HepG2 (cell line): ENCODE measurements around the gene SNRNP35. TPM values are rescaled to one million over a fixed set of nuclear protein-coding genes. Genes with fewer than 3 reads are reported as not detected.

Source experiments
- EP300 ChIP-seq, 3 experiments: sonication (generic) in 1 of 3; formaldehyde crosslinking in 1 of 3; IDR thresholded peaks; 2 replicates each; pipeline versions ENCODE4 v1.5.1 to v1.6.1; 2011 to 2020; ENCODE audit warnings: low read depth in 2 of 3, low read length in 2 of 3, borderline replicate concordance in 1 of 3, improper control_type of control experiment in 1 of 3, mild to moderate bottlenecking in 1 of 3, missing genetic modification reagents in 1 of 3, moderate library complexity in 1 of 3
- HNF1B ChIP-seq: sonication (generic); formaldehyde crosslinking; IDR thresholded peaks from 2 replicates; pipeline ENCODE4 v1.5.1; 2020; ENCODE audit warnings: mild to moderate bottlenecking, moderate library complexity, missing genetic modification reagents
- KDM4B ChIP-seq: sonication (generic); formaldehyde crosslinking; IDR thresholded peaks from 2 replicates; pipeline ENCODE4 v1.4.0; 2020; ENCODE audit warnings: missing genetic modification reagents
- PATZ1 ChIP-seq: sonication (generic); formaldehyde crosslinking; IDR thresholded peaks from 2 replicates; pipeline ENCODE4 v1.4.0; 2020; ENCODE audit warnings: missing genetic modification reagents
- SMAD9 ChIP-seq: sonication (generic); formaldehyde crosslinking; IDR thresholded peaks from 2 replicates; pipeline ENCODE4 v1.5.1; 2020; ENCODE audit warnings: mild to moderate bottlenecking, missing genetic modification reagents
- SRSF1 ChIP-seq: fragments of 200-400 bp; formaldehyde crosslinking; optimal IDR thresholded peaks from 2 replicates; pipeline ENCODE3; 2017; ENCODE audit warnings: mild to moderate bottlenecking, low read depth, low read length, moderate library complexity
- SRY ChIP-seq: sonication (generic); formaldehyde crosslinking; IDR thresholded peaks from 2 replicates; pipeline ENCODE4 v1.8.0; 2022; ENCODE audit warnings: mild to moderate bottlenecking, missing genetic modification reagents
- TFDP1 ChIP-seq: IDR thresholded peaks from 2 replicates; pipeline ENCODE4 v1.6.1; 2016; ENCODE audit warnings: missing compliant biosample characterization, missing genetic modification reagents, borderline replicate concordance
- ZBTB21 ChIP-seq: sonication (generic); formaldehyde crosslinking; IDR thresholded peaks from 2 replicates; pipeline ENCODE4 v1.4.0; 2020; ENCODE audit warnings: missing genetic modification reagents
- ZNF136 ChIP-seq: sonication (generic); formaldehyde crosslinking; IDR thresholded peaks from 2 replicates; pipeline ENCODE4 v1.8.1; 2022; ENCODE audit warnings: low read depth, mild to moderate bottlenecking, moderate library complexity, missing genetic modification reagents
- ZNF225 ChIP-seq: sonication (generic); formaldehyde crosslinking; IDR thresholded peaks from 2 replicates; pipeline ENCODE4 v1.4.0; 2020; ENCODE audit warnings: mild to moderate bottlenecking, missing genetic modification reagents
- ZNF558 ChIP-seq: sonication (generic); formaldehyde crosslinking; IDR thresholded peaks from 2 replicates; pipeline ENCODE4 v1.9.0; 2022; ENCODE audit warnings: mild to moderate bottlenecking, missing genetic modification reagents, borderline replicate concordance
- ZNF580 ChIP-seq: IDR thresholded peaks from 2 replicates; pipeline ENCODE4 v1.6.1; 2016; ENCODE audit warnings: low read depth, borderline replicate concordance
- ZNF703 ChIP-seq: sonication (generic); formaldehyde crosslinking; IDR thresholded peaks from 2 replicates; pipeline ENCODE4 v1.5.1; 2020; ENCODE audit warnings: missing genetic modification reagents, mild to moderate bottlenecking, moderate library complexity, borderline replicate concordance
- ZNF772 ChIP-seq: sonication (generic); formaldehyde crosslinking; IDR thresholded peaks from 2 replicates; pipeline ENCODE4 v1.5.0; 2020; ENCODE audit warnings: mild to moderate bottlenecking, missing genetic modification reagents
- ZSCAN9 ChIP-seq: IDR thresholded peaks from 2 replicates; pipeline ENCODE4 v1.6.1; 2016; ENCODE audit warnings: borderline replicate concordance
- ZXDC ChIP-seq: sonication (generic); formaldehyde crosslinking; IDR thresholded peaks from 2 replicates; pipeline ENCODE4 v1.5.0; 2020; ENCODE audit warnings: mild to moderate bottlenecking, missing genetic modification reagents
- polyA plus RNA-seq, 8 experiments: library from polyadenylated mRNA; depleted of rRNA in 3 of 8; stranded (reverse) in 7 of 8; unstranded in 1 of 8; fragments of >200 nt; fragmentation: Illumina TruSeq in 4 of 8; extraction: Trizol in 4 of 8; gene quantifications; 2 replicates each; pipeline versions ENCODE4 v1.2.1 to v1.2.3, GENCODE V29; 2011 to 2016; ENCODE audit warnings: low read depth in 4 of 8, missing spikeins in 1 of 8, mixed read lengths in 1 of 8; ENCODE audit not compliant: insufficient read depth in 1 of 8
- total RNA-seq, 5 experiments: library from RNA; depleted of rRNA; stranded (reverse); fragments of >200 nt; fragmentation: Illumina TruSeq; extraction: Trizol; gene quantifications; 2 replicates each; pipeline ENCODE4 v1.2.3, GENCODE V29; 2016; ENCODE audit warnings: low read depth in 1 of 5

Gene SNRNP35
- total and polyA plus RNA-seq, 2 of the 13 experiments (the other 11 are each of a cell fraction or from before 2014, with no cell fraction given): 11.3 to 22.6 TPM

GRCh38 chr12:123457980-123458779 is at the start of gene SNRNP35 (continued):
- TF ChIP-seq EP300 (IDR thresholded peaks at IDR 0.05; ENCODE audit: low read depth in 2 of 2, low read length in 2 of 2): peak in 1 of 2 experiments; percentile 71; a peak in 2 of 4 replicates
- no peak for TF ChIP-seq EP300 (CRISPR knock-in tag; IDR thresholded peaks at IDR 0.05; ENCODE audit: borderline replicate concordance)
- TF ChIP-seq TFDP1 (CRISPR knock-in tag): peak; percentile 76; the same call in 1 of the 2 replicates
- TF ChIP-seq ZNF136: 0 out of 2 replicates have a peak, but pooled peaks have one; percentile 23
- peak; percentile 58 for TF ChIP-seq SRY (CRISPR knock-in tag)
- TF ChIP-seq ZSCAN9 (CRISPR knock-in tag): peak; percentile 68; the same call in 1 of the 2 replicates
- no peak for TF ChIP-seq ZBTB21 (CRISPR knock-in tag)
- peak; percentile 79 for TF ChIP-seq HNF1B (CRISPR knock-in tag)
- peak; percentile 22; the same call in 1 of the 2 replicates for TF ChIP-seq ZNF558 (CRISPR knock-in tag)
- TF ChIP-seq SMAD9: 0 out of 2 replicates have a peak, but pooled peaks have one; percentile 73
- TF ChIP-seq KDM4B (CRISPR knock-in tag): peak; percentile 69; the same call in 1 of the 2 replicates
- TF ChIP-seq ZXDC (CRISPR knock-in tag): no peak
- TF ChIP-seq ZNF580: peak; percentile 90; the same call in 1 of the 2 replicates
- TF ChIP-seq SRSF1: peak; percentile 89
- peak; percentile 57 for TF ChIP-seq PATZ1 (CRISPR knock-in tag)
- TF ChIP-seq ZNF703 (CRISPR knock-in tag): peak; percentile 71; the same call in 1 of the 2 replicates
- TF ChIP-seq ZNF772 (CRISPR knock-in tag): peak; percentile 76
- TF ChIP-seq ZNF225 (CRISPR knock-in tag): peak; percentile 81; the same call in 1 of the 2 replicates
